ENCODE measurements around the gene CAMK2G.

DNA sequence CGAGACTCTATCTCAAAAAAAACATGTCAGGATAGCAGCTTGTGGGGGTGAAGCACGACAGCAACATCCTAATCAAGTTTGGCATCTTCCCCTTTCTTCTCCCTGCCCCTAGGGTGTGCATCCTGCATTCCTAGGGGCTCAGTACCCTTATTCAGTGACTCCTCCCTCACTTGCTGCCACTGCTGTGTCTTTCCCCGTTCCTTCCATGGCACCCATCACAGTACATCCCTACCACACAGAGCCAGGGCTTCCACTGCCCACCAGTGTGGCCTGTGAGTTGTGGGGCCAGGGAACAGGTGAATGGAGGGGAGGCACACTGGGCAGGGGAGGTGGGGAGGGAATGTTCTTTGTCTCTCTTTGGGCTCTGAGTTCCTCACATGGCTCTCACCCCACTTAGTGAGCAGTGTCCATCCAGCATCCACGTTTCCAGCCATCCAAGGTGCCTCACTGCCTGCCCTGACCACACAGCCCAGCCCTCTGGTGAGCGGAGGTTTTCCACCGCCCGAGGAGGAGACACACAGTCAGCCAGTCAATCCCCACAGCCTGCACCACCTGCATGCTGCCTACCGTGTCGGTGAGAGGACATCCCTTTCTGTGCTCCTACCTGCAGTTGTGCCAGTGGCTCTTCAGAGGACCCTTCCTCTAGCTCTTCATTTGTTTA lies 74.3 kb downstream of the CAMK2G start:
- TF ChIP-seq POLR2A (IDR thresholded peaks at IDR 0.05): no peak
- TF ChIP-seq, protein P1, sequence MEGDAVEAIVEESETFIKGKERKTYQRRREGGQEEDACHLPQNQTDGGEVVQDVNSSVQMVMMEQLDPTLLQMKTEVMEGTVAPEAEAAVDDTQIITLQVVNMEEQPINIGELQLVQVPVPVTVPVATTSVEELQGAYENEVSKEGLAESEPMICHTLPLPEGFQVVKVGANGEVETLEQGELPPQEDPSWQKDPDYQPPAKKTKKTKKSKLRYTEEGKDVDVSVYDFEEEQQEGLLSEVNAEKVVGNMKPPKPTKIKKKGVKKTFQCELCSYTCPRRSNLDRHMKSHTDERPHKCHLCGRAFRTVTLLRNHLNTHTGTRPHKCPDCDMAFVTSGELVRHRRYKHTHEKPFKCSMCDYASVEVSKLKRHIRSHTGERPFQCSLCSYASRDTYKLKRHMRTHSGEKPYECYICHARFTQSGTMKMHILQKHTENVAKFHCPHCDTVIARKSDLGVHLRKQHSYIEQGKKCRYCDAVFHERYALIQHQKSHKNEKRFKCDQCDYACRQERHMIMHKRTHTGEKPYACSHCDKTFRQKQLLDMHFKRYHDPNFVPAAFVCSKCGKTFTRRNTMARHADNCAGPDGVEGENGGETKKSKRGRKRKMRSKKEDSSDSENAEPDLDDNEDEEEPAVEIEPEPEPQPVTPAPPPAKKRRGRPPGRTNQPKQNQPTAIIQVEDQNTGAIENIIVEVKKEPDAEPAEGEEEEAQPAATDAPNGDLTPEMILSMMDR (IDR thresholded peaks at IDR 0.05): no peak
